LNCAP (cell line): ENCODE measurements around the gene CSRP3.

Experiments
- TF ChIP-seq, protein P1 (sequence below): fragments of 450-650 bp; IDR thresholded peaks from 2 replicates; pipeline ENCODE4 v1.5.1; 2017; ENCODE audit warnings: mild to moderate bottlenecking

Gene CSRP3

DNA sequence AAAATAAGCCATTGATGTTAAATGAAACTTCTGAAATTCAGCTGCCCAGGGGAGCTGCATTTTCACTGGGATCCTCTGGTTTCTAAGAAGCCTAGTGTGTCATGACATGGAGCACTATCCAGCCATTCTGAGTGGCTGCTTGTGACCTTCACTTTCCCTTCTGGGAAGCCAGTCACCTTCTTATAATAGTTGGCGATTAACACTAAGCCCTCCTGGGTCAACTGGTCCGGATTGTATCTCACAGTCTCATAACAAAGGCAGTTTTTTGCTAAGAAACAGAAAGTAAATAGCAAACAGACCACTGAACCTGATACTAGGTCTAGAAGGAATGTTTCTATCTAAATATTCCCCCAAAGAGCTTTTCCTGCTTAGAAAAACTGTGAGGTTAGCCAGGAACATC, 7.9 kb downstream of the CSRP3 start:
- TF ChIP-seq, protein P1, sequence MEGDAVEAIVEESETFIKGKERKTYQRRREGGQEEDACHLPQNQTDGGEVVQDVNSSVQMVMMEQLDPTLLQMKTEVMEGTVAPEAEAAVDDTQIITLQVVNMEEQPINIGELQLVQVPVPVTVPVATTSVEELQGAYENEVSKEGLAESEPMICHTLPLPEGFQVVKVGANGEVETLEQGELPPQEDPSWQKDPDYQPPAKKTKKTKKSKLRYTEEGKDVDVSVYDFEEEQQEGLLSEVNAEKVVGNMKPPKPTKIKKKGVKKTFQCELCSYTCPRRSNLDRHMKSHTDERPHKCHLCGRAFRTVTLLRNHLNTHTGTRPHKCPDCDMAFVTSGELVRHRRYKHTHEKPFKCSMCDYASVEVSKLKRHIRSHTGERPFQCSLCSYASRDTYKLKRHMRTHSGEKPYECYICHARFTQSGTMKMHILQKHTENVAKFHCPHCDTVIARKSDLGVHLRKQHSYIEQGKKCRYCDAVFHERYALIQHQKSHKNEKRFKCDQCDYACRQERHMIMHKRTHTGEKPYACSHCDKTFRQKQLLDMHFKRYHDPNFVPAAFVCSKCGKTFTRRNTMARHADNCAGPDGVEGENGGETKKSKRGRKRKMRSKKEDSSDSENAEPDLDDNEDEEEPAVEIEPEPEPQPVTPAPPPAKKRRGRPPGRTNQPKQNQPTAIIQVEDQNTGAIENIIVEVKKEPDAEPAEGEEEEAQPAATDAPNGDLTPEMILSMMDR = no peak

DNA sequence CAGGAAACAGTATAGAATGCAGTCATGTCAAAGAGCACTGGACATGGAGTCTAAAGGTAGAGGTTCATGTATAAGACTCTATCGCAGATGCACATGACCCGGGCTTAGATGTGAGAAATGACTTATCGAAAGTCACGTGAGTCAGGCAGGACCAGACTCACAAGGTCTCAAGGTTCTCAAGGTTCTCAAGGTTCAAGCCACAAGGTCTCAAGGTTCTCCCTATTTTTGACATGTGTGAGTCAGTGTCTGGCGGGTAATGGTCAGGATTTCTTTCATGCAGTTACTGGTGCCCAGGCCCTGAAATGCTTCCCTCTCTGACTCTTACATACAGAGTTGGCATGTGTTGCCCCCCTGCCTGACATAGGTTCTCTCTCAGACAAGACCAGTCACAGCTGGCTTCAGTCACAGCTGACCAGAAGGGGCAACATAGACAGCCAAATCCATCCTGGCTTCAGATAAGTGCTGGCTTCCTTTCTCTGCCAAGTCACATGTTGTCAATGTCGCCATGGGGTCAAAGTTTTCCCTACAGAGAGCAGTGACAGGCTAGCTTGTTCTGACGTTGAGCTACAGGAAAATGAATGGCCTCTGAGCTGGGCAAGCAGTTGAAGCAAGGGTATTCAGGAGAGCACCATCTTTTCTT, 10.1 kb downstream of the CSRP3 start:
- TF ChIP-seq, protein P1 = no peak

DNA sequence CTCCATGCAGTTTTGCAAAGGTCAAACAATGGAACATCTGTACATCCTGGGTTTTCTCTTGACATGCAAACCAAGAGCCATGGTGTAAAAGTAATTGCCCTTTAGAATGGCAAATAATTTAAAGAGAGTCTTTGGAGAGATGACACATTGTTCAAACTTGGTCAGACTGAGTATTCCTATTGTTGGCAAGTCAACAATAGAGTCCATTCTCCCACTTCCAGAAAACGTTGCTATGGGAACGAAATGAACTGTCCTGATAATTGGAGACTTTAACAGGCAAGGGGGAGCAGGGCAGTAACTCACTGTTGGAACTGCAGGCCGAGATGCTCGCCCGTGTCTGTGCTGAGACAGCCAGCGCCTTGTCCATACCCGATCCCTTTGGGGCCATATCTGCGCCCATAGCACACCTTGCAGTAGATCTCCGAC, 13.9 kb downstream of the CSRP3 start:
- TF ChIP-seq, protein P1 = no peak

DNA sequence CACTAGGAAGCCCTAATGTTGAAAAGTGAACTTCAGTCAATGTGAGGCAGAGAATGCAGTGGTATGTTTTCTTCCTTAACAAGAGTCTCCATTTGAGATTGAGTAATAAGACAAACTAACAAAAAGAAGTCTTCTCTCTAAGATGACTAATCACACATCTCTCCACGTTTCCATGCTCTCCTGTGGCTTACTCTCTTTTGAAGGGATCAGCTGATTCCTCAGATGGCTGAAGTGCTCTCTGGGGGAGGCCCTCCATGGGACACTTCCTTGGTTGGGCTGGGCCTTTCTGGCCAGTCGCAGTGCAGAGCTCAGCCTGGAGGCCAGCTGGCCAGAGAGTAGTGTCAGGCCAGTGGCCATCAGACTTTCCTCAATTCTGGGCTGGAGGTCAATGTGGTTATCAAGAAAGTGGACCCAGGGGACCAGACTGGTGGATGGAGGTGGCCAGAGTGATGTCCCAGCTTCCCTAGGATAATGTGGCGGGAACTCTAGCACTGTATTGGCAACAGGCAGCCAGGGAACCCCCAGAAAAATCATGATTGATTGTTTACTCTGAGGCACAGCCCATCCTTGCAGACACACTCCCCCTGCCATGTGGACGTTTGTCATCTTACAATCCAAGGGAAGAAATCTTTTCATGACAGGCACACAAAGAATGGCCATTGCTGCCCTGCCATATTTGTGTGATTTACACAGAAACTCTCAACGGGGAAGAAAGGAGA, 14.5 kb downstream of the CSRP3 start:
- TF ChIP-seq, protein P1 = no peak

DNA sequence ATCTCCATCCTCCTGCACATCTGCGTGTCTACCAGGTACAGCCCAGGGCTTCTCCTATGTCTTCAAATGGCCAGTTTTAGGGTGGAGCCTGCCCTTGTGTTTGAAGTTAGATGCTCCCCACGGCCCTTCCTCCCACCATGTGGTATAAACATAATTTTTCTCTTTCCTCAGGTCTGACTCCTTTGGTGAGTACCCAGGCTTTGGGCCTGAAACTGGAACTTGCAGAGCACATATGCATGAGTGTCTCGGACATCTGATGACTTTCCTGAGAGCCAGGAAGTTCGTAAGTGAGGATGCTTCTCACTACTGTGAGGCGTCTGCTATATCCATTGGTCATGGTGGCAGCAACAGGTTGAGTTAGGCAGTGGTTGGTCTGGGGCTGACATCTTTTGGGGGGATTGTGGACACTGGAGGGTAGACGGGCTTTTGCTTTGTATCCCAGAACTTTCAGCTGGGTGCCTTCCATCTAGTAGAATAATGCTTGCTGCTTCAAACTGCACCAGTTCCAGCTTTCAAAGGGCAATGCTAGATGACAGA, 16.2 kb downstream of the CSRP3 start:
- TF ChIP-seq, protein P1 = no peak

DNA sequence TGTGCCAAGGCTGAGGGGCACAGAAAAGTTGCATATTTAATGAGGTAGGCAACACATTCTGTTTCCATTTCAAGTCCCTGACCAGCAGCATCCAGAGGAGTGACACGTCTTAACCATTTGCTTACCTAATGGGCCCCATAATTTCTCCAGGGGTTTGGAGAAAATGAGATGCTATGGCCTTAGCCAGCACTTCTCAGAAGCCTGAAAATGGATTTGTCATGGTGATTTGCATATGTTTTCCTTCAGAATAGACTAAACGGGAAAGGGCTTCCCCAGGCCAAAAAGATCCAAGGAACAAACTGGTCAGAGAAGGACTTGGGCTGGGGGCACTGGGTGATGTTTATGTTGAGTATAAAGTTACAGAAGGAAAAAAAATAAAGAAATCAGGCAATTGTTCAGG, 16.7 kb downstream of the CSRP3 start:
- TF ChIP-seq, protein P1 = no peak

DNA sequence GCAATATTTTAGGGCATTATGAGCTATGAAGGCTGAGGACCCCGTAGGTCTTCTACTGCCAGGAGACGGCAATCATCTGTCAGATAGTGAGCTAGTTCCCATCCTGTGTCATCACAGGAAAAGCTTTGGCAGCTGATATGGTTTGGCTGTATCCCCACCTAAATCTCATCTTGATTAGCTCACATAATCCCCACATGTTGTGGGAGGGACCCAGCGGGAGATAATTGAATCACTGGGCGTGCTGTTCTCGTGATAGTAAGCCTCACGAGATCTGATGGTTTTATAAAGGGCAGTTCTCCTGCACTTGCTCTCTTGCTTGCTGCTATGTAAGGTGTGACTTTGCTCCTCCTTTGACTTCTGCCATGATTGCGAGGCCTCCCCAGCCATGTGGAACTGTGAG, 18.1 kb downstream of the CSRP3 start:
- TF ChIP-seq, protein P1 = no peak
